DOHH2 (cell line): ENCODE results near the gene TMEM114.

Experiments used
- H3F3A ChIP-seq: fragments of 200-600 bp; sonication (generic), shearing (Covaris generic); 2 replicates; pipeline ENCODE4 v1.6.0; 2016; ENCODE audit warnings: antibody characterized with exemption, mild to moderate bottlenecking; ENCODE audit not compliant: control insufficient read depth, insufficient read depth
- H3K27ac ChIP-seq: fragments of 200-600 bp; sonication (generic); 2 replicates; pipeline ENCODE4 v1.5.1; 2014; ENCODE audit warnings: low read depth, mild to moderate bottlenecking, low read length, moderate library complexity
- H3K27me3 ChIP-seq: fragments of 200-600 bp; sonication (generic); 2 replicates; pipeline ENCODE4 v1.6.1; 2014; ENCODE audit warnings: mild to moderate bottlenecking, low read length, mixed read lengths; ENCODE audit not compliant: control insufficient read depth
- H3K36me3 ChIP-seq: fragments of 200-600 bp; sonication (generic); 2 replicates; pipeline ENCODE4 v1.6.1; 2014; ENCODE audit warnings: mild to moderate bottlenecking, low read length, moderate library complexity, mixed read lengths; ENCODE audit not compliant: control insufficient read depth
- H3K4me1 ChIP-seq: fragments of 200-600 bp; sonication (generic); 2 replicates; pipeline ENCODE4 v1.6.1; 2014; ENCODE audit warnings: mild to moderate bottlenecking, low read length, mixed read lengths; ENCODE audit not compliant: control insufficient read depth
- H3K4me2 ChIP-seq: fragments of 200-600 bp; sonication (generic); 2 replicates; pipeline ENCODE4 v1.6.0; 2014; ENCODE audit warnings: mild to moderate bottlenecking, low read length, moderate library complexity
- H3K4me3 ChIP-seq: fragments of 200-600 bp; sonication (generic); 2 replicates; pipeline ENCODE4 v1.5.1; 2014; ENCODE audit warnings: mild to moderate bottlenecking, low read length, mixed read lengths
- H3K79me2 ChIP-seq: fragments of 200-600 bp; sonication (generic); 2 replicates; pipeline ENCODE4 v1.6.1; 2014; ENCODE audit warnings: mild to moderate bottlenecking, low read length, mixed read lengths; ENCODE audit not compliant: control insufficient read depth
- H3K9me2 ChIP-seq: fragments of 200-600 bp; sonication (generic); replicated peaks from 2 replicates; pipeline ENCODE4 v1.6.1; 2014; ENCODE audit warnings: mild to moderate bottlenecking, low read length, mixed read lengths; ENCODE audit not compliant: control insufficient read depth
- H3K9me3 ChIP-seq: fragments of 200-600 bp; sonication (generic); 2 replicates; pipeline ENCODE4 v1.6.1; 2014; ENCODE audit warnings: antibody characterized with exemption, low read length, mixed read lengths; ENCODE audit not compliant: control insufficient read depth, insufficient read depth
- H4K20me1 ChIP-seq: fragments of 200-600 bp; sonication (generic); 2 replicates; pipeline ENCODE4 v1.6.0; 2014; ENCODE audit warnings: low read depth, mild to moderate bottlenecking, antibody characterized with exemption, low read length, moderate library complexity; ENCODE audit not compliant: control insufficient read depth, insufficient read depth
- CTCF ChIP-seq: fragments of 200-600 bp; sonication (generic); IDR thresholded peaks from one replicate; pipeline ENCODE4 v1.5.1; 2014; ENCODE audit warnings: antibody characterized with exemption, mild to moderate bottlenecking, low read depth, low read length; ENCODE audit not compliant: poor library complexity, severe bottlenecking
- EZH2phosphoT487 ChIP-seq: fragments of 200-600 bp; sonication (generic); IDR thresholded peaks from 2 replicates; pipeline ENCODE4 v1.6.1; 2017; ENCODE audit warnings: borderline replicate concordance, mild to moderate bottlenecking, antibody characterized with exemption, low read length, moderate library complexity, mixed read lengths

TMEM114 gene

GRCh38 chr16:8625491-8626087, 35.3 kb upstream of the TMEM114 start:
- H3K79me2 ChIP-seq, result peaks cover 39% of the 10 kb centered on the region

GRCh38 chr16:8623634-8624033, 33.3 kb upstream of the TMEM114 start:
- no peaks in the 10 kb centered on the region for H3K9me2 ChIP-seq
- no peaks in the 10 kb centered on the region for H3F3A ChIP-seq
- peaks cover 21% of the 10 kb centered on the region for H3K4me1 ChIP-seq
- H3K27ac ChIP-seq, result no peak overlapping the region
- peaks cover 39% of the 10 kb centered on the region for H3K36me3 ChIP-seq
- TF ChIP-seq CTCF (no peak), EZH2phosphoT487 (no peak)
- no peaks in the 10 kb centered on the region for H4K20me1 ChIP-seq
- peaks cover 7% of the 10 kb centered on the region for H3K27me3 ChIP-seq
- H3K4me2 ChIP-seq, result 0 out of 2 replicates have a peak overlapping the region, but pooled peaks have one; percentile 2
- peaks cover 39% of the 10 kb centered on the region for H3K79me2 ChIP-seq
- no peak overlapping the region for H3K4me3 ChIP-seq
- no peaks in the 10 kb centered on the region for H3K9me3 ChIP-seq

More at GRCh38 chr16:8625491-8626087, 35.3 kb upstream of the TMEM114 start:
- Histone ChIP-seq H3K9me3 (no peaks in the 10 kb centered on the region), H3K9me2 (no peaks in the 10 kb centered on the region), H3K4me3 (no peak overlapping the region), H3K27me3 (no peaks in the 10 kb centered on the region), H3K4me1 (peaks cover 21% of the 10 kb centered on the region), H3K36me3 (peaks cover 58% of the 10 kb centered on the region), H3F3A (no peaks in the 10 kb centered on the region), H3K4me2 (no peak overlapping the region), H3K27ac (no peak overlapping the region), H4K20me1 (no peaks in the 10 kb centered on the region)
- TF ChIP-seq EZH2phosphoT487 (no peak), CTCF (no peak)

GRCh38 chr16:8622315-8622656, 32.0 kb upstream of the TMEM114 start:
- peaks cover 21% of the 10 kb centered on the region for H3K4me1 ChIP-seq
- H3K27ac ChIP-seq, result no peak overlapping the region
- no peaks in the 10 kb centered on the region for H3F3A ChIP-seq
- H3K27me3 ChIP-seq, result peaks cover 11% of the 10 kb centered on the region
- H3K4me2 ChIP-seq, result peak overlapping the region; percentile 66
- no peak for TF ChIP-seq CTCF
- no peak for TF ChIP-seq EZH2phosphoT487
- H3K9me2 ChIP-seq, result no peaks in the 10 kb centered on the region
- H3K9me3 ChIP-seq, result no peaks in the 10 kb centered on the region
- H3K4me3 ChIP-seq, result peak overlapping the region; percentile 93
- H3K36me3 ChIP-seq, result peaks cover 25% of the 10 kb centered on the region
- peaks cover 39% of the 10 kb centered on the region for H3K79me2 ChIP-seq
- no peaks in the 10 kb centered on the region for H4K20me1 ChIP-seq
